ENCODE results near the gene GNG5.
"Not testable (repeated sequence)": the region's sequence is repeated elsewhere in the genome, so short reads cannot be mapped to it uniquely, and the experiment has no call there.

Gene GNG5

DNA sequence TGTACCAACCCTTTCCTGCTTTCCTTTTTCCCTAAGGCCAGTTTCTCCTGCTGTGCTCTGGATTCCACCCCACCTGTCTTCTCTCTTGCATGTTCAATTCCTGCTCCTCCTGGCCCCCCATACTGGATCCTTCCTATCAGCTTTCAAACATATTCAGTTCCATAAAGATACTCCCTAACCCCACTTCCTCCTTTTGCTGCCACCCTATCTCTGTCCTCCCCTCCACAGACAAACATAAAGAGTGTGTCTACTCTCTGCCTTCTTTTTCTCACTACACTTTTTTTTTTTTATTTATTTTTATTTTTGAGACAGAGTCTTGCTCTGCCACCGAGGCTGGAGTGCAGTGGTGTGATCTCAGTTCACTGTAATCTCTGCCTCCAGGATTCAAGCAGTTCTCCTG, 44.3 kb downstream of the GNG5 start:
- H3K36me3 ChIP-seq = no peaks in the 10 kb centered on the region
- TF ChIP-seq, protein P1, sequence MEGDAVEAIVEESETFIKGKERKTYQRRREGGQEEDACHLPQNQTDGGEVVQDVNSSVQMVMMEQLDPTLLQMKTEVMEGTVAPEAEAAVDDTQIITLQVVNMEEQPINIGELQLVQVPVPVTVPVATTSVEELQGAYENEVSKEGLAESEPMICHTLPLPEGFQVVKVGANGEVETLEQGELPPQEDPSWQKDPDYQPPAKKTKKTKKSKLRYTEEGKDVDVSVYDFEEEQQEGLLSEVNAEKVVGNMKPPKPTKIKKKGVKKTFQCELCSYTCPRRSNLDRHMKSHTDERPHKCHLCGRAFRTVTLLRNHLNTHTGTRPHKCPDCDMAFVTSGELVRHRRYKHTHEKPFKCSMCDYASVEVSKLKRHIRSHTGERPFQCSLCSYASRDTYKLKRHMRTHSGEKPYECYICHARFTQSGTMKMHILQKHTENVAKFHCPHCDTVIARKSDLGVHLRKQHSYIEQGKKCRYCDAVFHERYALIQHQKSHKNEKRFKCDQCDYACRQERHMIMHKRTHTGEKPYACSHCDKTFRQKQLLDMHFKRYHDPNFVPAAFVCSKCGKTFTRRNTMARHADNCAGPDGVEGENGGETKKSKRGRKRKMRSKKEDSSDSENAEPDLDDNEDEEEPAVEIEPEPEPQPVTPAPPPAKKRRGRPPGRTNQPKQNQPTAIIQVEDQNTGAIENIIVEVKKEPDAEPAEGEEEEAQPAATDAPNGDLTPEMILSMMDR (IDR thresholded peaks at IDR 0.05; ENCODE audit: low read depth, low read length) = no peak
- no peak for DNase-seq
- no peaks in the 10 kb centered on the region for H3K4me1 ChIP-seq
- no peaks in the 10 kb centered on the region for H3K9me3 ChIP-seq
- H3K4me3 ChIP-seq (ENCODE audit: low read depth, low read length) = no peak overlapping the region
- no peaks in the 10 kb centered on the region for H3K27me3 ChIP-seq

GRCh38 chr1:84452436-84452835, 53.9 kb downstream of the GNG5 start:
- Histone ChIP-seq H3K4me1 (no peaks in the 10 kb centered on the region), H3K9me3 (no peaks in the 10 kb centered on the region), H3K27me3 (no peaks in the 10 kb centered on the region), H3K4me3 (ENCODE audit: low read depth, low read length) (no peak overlapping the region), H3K36me3 (no peaks in the 10 kb centered on the region)
- TF ChIP-seq, protein P1 (IDR thresholded peaks at IDR 0.05; ENCODE audit: low read depth, low read length) = no peak
- no peak for DNase-seq

- H3K4me3 ChIP-seq (ENCODE audit: low read depth, low read length) = no peak overlapping the region
- no peaks in the 10 kb centered on the region for H3K36me3 ChIP-seq
- DNase-seq = no peak
- TF ChIP-seq, protein P1 (IDR thresholded peaks at IDR 0.05; ENCODE audit: low read depth, low read length) = no peak
- H3K9me3 ChIP-seq = no peaks in the 10 kb centered on the region
- H3K4me1 ChIP-seq = no peaks in the 10 kb centered on the region
- H3K27me3 ChIP-seq = no peaks in the 10 kb centered on the region
Measured at GRCh38 chr1:84450910-84451309, 55.5 kb downstream of the GNG5 start.

DNA sequence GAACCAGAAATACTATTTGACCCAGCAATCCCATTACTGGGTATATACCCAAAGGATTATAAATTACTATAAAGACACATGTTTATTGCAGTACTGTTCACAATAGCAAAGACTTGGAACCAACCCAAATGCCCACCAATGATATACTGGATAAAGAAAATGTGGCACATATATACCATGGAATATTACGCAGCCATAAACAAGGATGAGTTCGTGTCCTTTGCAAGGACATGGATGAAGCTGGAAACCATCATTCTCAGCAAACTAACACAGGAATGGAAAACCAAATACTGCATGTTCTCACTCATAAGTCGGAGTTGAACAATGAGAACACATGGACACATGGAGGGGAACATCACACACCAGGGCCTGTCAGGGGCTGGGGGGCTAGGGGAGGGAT, 57.7 kb downstream of the GNG5 start:
- H3K4me1 ChIP-seq, DNase-seq: not testable (repeated sequence)

More for the DNA sequence above, 57.7 kb downstream of the GNG5 start:
- not testable (repeated sequence) for H3K36me3 ChIP-seq; H3K27me3 ChIP-seq; H3K4me3 ChIP-seq (ENCODE audit: low read depth, low read length); H3K9me3 ChIP-seq
